PFSK-1 (cell line): Measurements from ENCODE around the gene KMT5B.

ENCODE experiments used
- FOXP2 ChIP-seq: optimal IDR thresholded peaks from 2 replicates; pipeline ENCODE3; 2011; ENCODE audit warnings: borderline replicate concordance, control low read depth, inconsistent platforms; ENCODE audit not compliant: insufficient read depth; ENCODE audit errors: extremely low read length, extremely low read depth
- POLR2AphosphoS5 ChIP-seq: IDR thresholded peaks from 2 replicates; pipeline ENCODE4 v1.6.1; 2012; ENCODE audit warnings: low read depth, mild to moderate bottlenecking, control low read depth, low read length, moderate library complexity
- SIN3A ChIP-seq: IDR thresholded peaks from 2 replicates; pipeline ENCODE4 v1.6.1; 2012; ENCODE audit warnings: mild to moderate bottlenecking, low read length, moderate library complexity, borderline replicate concordance; ENCODE audit not compliant: insufficient read depth
- TAF1 ChIP-seq: IDR thresholded peaks from 2 replicates; pipeline ENCODE4 v1.6.1; 2012; ENCODE audit warnings: low read length, control low read depth, borderline replicate concordance; ENCODE audit not compliant: insufficient read depth
- TF ChIP-seq, protein P1 (sequence below), 2 experiments: IDR thresholded peaks; 2 replicates each; pipeline versions ENCODE4 v1.6.1 to v1.8.0; 2011 to 2012; ENCODE audit warnings: low read depth in 2 of 2, low read length in 2 of 2, control low read depth in 1 of 2, inconsistent platforms in 1 of 2, mild to moderate bottlenecking in 1 of 2, moderate library complexity in 1 of 2; ENCODE audit not compliant: insufficient read depth in 1 of 2

Gene KMT5B

DNA sequence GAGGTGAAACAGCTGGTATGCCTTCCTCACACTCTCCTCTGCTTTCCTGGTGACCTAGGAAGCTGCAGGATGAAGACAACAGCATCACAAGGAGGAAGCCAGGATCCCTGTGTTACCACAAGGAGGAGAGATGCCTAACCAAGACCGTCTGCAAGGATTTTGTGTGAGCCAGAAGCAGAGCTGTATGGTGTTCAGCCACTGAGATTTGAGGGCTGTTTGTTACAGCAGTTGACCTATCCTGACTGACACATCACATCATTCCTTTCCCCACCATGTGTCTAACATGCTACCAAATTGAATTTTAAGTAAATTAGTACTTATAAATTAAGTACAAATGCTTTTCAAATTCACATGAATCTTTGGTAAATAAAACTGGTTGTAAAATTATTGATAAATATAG lies 83.0 kb downstream of the KMT5B start:
- TF ChIP-seq SIN3A = no peak
- TF ChIP-seq, protein P1, sequence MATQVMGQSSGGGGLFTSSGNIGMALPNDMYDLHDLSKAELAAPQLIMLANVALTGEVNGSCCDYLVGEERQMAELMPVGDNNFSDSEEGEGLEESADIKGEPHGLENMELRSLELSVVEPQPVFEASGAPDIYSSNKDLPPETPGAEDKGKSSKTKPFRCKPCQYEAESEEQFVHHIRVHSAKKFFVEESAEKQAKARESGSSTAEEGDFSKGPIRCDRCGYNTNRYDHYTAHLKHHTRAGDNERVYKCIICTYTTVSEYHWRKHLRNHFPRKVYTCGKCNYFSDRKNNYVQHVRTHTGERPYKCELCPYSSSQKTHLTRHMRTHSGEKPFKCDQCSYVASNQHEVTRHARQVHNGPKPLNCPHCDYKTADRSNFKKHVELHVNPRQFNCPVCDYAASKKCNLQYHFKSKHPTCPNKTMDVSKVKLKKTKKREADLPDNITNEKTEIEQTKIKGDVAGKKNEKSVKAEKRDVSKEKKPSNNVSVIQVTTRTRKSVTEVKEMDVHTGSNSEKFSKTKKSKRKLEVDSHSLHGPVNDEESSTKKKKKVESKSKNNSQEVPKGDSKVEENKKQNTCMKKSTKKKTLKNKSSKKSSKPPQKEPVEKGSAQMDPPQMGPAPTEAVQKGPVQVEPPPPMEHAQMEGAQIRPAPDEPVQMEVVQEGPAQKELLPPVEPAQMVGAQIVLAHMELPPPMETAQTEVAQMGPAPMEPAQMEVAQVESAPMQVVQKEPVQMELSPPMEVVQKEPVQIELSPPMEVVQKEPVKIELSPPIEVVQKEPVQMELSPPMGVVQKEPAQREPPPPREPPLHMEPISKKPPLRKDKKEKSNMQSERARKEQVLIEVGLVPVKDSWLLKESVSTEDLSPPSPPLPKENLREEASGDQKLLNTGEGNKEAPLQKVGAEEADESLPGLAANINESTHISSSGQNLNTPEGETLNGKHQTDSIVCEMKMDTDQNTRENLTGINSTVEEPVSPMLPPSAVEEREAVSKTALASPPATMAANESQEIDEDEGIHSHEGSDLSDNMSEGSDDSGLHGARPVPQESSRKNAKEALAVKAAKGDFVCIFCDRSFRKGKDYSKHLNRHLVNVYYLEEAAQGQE (IDR thresholded peaks at IDR 0.05; ENCODE audit: insufficient read depth in 1 of 2, low read depth in 2 of 2, low read length in 2 of 2) = no peak
- TF ChIP-seq FOXP2 = no peak
- TF ChIP-seq POLR2AphosphoS5 = no peak
- TF ChIP-seq TAF1 = no peak

GRCh38 chr11:68128682-68129327 lies 84.3 kb downstream of the KMT5B start:
- TF ChIP-seq SIN3A (no peak), TAF1 (no peak)
- TF ChIP-seq, protein P1 (IDR thresholded peaks at IDR 0.05; ENCODE audit: insufficient read depth in 1 of 2, low read depth in 2 of 2, low read length in 2 of 2) = no peak

GRCh38 chr11:68127714-68128681 lies 85.1 kb downstream of the KMT5B start:
- TF ChIP-seq FOXP2 (no peak), TAF1 (no peak), SIN3A (no peak), POLR2AphosphoS5 (no peak)
- TF ChIP-seq, protein P1 (IDR thresholded peaks at IDR 0.05; ENCODE audit: insufficient read depth in 1 of 2, low read depth in 2 of 2, low read length in 2 of 2) = no peak

DNA sequence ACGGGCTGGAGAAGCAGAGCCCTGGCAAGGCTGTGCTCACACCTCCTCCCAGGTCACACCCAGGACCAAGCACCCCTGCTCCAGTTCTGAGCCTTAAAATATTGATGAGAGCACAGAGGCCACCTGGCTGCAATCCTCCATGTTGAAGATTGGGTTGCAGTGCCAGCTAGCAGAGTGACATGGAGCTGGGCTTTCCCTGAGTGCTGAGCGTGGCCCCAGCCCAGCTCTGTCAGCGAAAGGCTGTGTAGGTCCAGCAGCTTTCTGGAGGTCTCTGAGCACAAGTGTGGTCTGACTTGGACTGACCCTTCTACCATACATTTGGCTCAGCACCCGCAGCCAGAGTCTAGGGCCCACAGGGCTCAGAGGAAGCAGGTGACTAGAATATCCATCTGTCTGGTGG lies 87.9 kb downstream of the KMT5B start:
- TF ChIP-seq, protein P1 (IDR thresholded peaks at IDR 0.05; ENCODE audit: insufficient read depth in 1 of 2, low read depth in 2 of 2, low read length in 2 of 2) = no peak
- TF ChIP-seq TAF1 = no peak
- no peak for TF ChIP-seq SIN3A
- no peak for TF ChIP-seq POLR2AphosphoS5
- TF ChIP-seq FOXP2 = no peak
